ENCODE results near the gene NWD2.
"Not testable (repeated sequence)": the region's sequence is repeated elsewhere in the genome, so short reads cannot be mapped to it uniquely, and the experiment has no call there.

The NWD2 gene

DNA sequence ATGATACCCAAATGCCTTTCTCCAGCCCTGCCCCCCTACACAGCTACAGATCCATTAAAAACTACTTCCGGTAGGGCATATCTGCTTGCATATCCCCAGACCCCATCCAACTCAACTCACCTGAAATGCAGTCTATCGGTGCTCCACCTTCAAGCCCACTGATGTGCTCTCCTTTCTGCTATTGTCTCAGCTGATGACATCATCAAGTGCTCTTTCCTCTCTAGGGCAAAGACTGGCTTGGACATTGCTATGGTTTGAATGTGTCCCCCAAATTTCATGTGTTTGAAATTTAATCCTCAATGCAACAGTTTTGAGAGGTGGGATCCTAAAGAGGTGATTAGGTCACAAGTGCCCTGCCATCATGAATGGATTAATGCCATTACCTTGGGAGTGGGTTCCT lies 229.3 kb downstream of the NWD2 start:
- no peak for DNase-seq

GRCh38 chr4:37475087-37475486 lies 230.5 kb downstream of the NWD2 start:
- no peak for DNase-seq

DNA sequence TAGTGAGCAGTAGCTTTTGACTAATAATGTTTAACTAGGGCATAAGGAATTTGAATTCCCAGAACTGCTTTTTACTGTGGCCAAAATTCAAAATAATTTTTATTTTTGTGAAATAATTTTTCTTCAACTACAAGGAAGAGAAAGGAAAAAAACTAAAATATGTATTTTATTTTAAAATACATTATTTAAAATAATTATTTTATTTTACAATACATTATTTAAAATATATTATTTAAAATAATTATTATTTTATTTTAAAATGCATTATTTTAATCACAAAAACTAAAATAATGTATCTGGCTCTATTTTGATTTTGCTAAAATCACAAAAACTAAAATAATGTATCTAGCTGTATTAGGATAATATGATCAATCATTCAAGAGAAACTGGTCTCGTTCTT lies 231.2 kb downstream of the NWD2 start:
- DNase-seq = no peak

DNA sequence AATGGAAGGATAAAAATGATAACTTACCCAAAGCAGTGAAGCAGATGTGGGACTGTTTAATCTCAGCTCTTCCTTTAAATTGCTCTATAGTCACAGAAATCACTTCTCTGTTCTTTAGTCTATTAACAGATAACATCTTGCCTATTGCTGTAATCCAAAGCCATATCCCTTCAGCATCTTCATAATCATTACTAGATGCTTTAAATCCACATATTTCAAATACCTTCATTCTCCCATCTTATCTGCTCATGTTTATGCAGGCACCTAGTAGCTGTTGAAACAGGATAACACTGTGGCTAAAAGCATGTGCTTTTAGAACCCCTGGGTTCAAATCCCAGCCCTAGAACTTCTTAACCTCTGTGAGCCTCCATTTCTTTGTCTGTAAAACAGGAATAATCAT lies 231.7 kb downstream of the NWD2 start:
- DNase-seq = no peak

DNA sequence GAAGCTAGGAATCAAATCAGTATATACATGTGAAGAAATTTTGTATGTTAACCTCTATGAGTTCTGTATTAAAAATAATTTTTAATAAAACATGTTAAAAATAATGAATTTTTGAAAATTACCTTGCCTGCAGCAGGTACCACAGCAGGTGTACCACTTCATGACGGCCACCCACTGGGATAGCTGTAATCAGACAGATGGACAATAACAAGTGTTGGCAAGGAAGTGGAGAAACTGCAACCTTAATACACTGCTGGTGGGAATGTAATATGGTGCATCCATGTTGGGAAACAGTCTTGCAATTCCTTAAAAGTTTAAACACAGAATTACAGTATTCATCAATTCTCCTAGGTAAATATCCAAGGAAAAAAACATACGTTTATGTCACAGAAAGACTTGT lies 232.1 kb downstream of the NWD2 start:
- DNase-seq = no peak

GRCh38 chr4:37477126-37477525 lies 232.6 kb downstream of the NWD2 start:
- DNase-seq = no peak

GRCh38 chr4:37478151-37478550 lies 233.6 kb downstream of the NWD2 start:
- DNase-seq = no peak

DNA sequence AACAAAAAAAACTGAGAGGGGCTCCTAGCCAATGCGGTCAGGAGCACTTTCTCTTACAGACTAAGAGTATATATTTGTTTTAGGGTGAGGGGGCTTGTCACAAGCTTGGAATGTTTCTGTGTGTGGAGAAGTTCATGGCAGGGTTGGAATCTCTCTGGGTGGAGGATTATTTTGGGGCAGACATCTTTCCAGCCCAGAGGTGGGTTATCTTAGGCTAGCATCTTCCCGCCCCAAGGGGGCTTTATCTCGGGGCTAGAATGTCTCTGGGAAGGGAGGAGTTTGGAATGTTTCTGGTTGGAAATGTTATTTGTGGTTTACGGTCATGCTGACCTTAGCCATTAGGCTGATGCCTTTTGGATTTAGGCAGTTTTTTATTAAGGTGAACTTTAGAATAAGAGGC lies 236.0 kb downstream of the NWD2 start:
- no peak for DNase-seq

GRCh38 chr4:37481547-37482122 lies 237.1 kb downstream of the NWD2 start:
- DNase-seq = no peak

- DNase-seq = no peak
These were observed 237.8 kb downstream of the NWD2 start for GRCh38 chr4:37482236-37482913.

GRCh38 chr4:37483610-37484009 lies 239.1 kb downstream of the NWD2 start:
- DNase-seq = no peak

GRCh38 chr4:37486166-37486565 lies 241.6 kb downstream of the NWD2 start:
- DNase-seq = no peak

DNA sequence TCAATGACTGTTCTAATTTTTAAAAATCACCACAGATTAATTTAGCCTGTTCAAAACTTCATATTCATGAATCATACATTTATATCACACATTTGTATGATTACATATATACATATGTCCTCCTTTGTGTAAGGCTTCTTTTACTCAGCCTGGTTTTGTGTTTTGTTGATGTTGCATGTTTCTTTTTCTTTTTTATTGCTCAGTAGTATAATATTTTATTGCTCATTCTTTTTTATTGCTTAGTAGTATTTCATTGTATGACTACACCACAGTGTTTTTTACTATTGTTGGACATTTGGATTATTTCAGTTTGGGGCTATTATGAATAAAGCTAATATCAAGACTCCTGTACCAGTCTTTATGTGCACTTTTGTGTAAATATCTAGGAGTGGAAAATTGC lies 243.1 kb downstream of the NWD2 start:
- DNase-seq = no peak

DNA sequence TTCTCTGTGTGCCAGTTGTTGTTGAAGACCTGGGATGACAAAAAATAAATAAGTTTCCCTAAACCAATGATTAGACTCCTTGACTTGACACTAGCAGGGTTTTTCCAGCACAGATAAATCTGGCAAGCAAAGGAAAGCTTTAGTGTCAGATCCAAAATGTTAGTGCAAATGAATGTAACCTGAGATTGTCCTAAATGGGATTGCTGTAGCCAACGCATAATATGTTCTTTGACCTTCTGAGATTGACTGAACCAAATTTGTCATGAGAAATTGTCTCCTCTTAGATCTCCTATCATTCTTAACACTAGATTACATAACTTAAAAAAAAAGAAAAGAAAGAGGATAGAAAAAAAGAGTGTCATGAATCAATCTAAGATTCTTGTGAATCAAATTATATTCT lies 245.2 kb downstream of the NWD2 start:
- no peak for DNase-seq

- DNase-seq = no peak
These were observed 246.1 kb downstream of the NWD2 start for GRCh38 chr4:37490391-37491347.

DNA sequence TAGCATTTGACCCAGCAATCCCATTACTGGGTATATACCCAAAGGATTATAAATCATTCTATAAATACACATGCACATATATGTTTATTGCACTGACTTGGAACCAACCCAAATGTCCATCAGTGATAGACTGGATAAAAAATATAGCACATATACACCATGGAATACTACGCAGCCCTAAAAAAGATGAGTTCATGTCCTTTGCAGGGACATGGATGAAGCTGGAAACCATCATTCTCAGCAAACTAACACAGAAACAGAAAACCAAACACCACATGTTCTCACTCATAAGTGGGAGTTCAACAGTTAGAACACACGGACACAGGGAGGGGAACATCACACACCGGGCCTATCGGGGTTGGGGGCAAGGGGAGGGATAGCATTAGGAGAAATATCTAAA lies 250.8 kb downstream of the NWD2 start:
- DNase-seq = not testable (repeated sequence)
